HepG2 (cell line): ENCODE data around the gene LRRC72. TPM values are rescaled to one million over a fixed set of nuclear protein-coding genes. Genes with fewer than 3 reads are reported as not detected.

Source experiments
- ATAC-seq: fragments of 200-7000 bp; cut with Tn5 transposase; 3 replicates; pipeline ENCODE4 v1.9.1; 2020; ENCODE audit warnings: mild to moderate bottlenecking, moderate library complexity
- BruUV-seq: library from RNA; stranded (reverse); fragments of 400-500 nt; replicated peaks from 2 replicates; lab custom pipeline; 2021; lab: Mats Ljungman, UMichigan
- CTCF ChIA-PET: fragments of 300-600 bp; formaldehyde crosslinking; extraction: SDS; loops from one replicate; lab custom pipeline; 2021; ENCODE audit warnings: low total read pairs, inconsistent platforms, low intra/inter-chr PET ratio; lab: Yijun Ruan, JAX
- POLR2A ChIA-PET: fragments of 350-600 bp; sonication (Branson Sonifier 250); formaldehyde crosslinking; loops from one replicate; lab custom pipeline; 2020; ENCODE audit warnings: antibody characterized with exemption, inconsistent platforms; lab: Yijun Ruan, JAX
- DNase-seq: peaks from one replicate; pipeline ENCODE4 v3.0.0-alpha.2; 2015; ENCODE audit warnings: low spot score
- FAIRE-seq: peaks from 3 replicates; lab custom pipeline; 2011; peaks lifted over from hg19 to GRCh38; lab: Jason Lieb, UNC
- H2AFZ ChIP-seq: one replicate; pipeline ENCODE4 v1.6.1; 2011; ENCODE audit warnings: low read length, inconsistent platforms
- H3K27ac ChIP-seq: fragments of 300-600 bp; 3 replicates; pipeline ENCODE4 v1.8.0; 2011; ENCODE audit warnings: mixed run types, mild to moderate bottlenecking, mixed read lengths, low read length, inconsistent platforms; ENCODE audit not compliant: insufficient read depth; ENCODE audit errors: extremely low read length
- H3K27me3 ChIP-seq, 2 experiments: fragments of 200-600 bp in 1 of 2; 2 replicates in 1 of 2; 3 replicates in 1 of 2; pipeline versions ENCODE4 v1.6.0 to v1.8.0; 2011; ENCODE audit warnings: low read length in 2 of 2, mild to moderate bottlenecking in 2 of 2, moderate library complexity in 2 of 2, inconsistent platforms in 1 of 2; ENCODE audit not compliant: insufficient read depth in 2 of 2, control insufficient read depth in 1 of 2
- H3K36me3 ChIP-seq, 2 experiments: fragments of 200-600 bp in 1 of 2; replicated peaks in 1 of 2; 2 replicates in 1 of 2; 3 replicates in 1 of 2; pipeline versions ENCODE4 v1.5.1 to v1.8.0; 2011; ENCODE audit warnings: low read length in 2 of 2, inconsistent platforms in 1 of 2; ENCODE audit not compliant: insufficient read depth in 2 of 2, control insufficient read depth in 1 of 2
- H3K4me1 ChIP-seq: 2 replicates; pipeline ENCODE4 v1.5.1; 2012; ENCODE audit warnings: low read length, inconsistent platforms; ENCODE audit not compliant: insufficient read depth
- H3K4me2 ChIP-seq: 2 replicates; pipeline ENCODE4 v1.6.0; 2011; ENCODE audit warnings: low read depth, low read length, inconsistent platforms
- H3K4me3 ChIP-seq, 3 experiments: fragments of 200-600 bp in 1 of 3; sonication (generic), shearing (Covaris generic) in 1 of 3; replicated peaks in 1 of 3; 2 replicates each; pipeline ENCODE4 v1.5.1; 2011 to 2016; ENCODE audit warnings: low read length in 3 of 3, inconsistent platforms in 2 of 3, low read depth in 2 of 3, mild to moderate bottlenecking in 2 of 3, control low read depth in 1 of 3, mixed read lengths in 1 of 3; ENCODE audit not compliant: insufficient read depth in 1 of 3
- H3K79me2 ChIP-seq: one replicate; pipeline ENCODE4 v1.6.1; 2011; ENCODE audit warnings: low read length, inconsistent platforms; ENCODE audit not compliant: insufficient read depth
- H3K9ac ChIP-seq: 2 replicates; pipeline ENCODE4 v1.6.0; 2011; ENCODE audit warnings: mild to moderate bottlenecking, low read depth, low read length, inconsistent platforms; ENCODE audit not compliant: insufficient read depth
- H3K9me3 ChIP-seq: 2 replicates; pipeline ENCODE4 v1.5.1; 2012; ENCODE audit warnings: mild to moderate bottlenecking, low read length
- H4K20me1 ChIP-seq: 2 replicates; pipeline ENCODE4 v1.6.0; 2011; ENCODE audit warnings: inconsistent platforms, mild to moderate bottlenecking, low read length, moderate library complexity; ENCODE audit not compliant: insufficient read depth
- CREB1 ChIP-seq, 2 experiments: fragments of 450-650 bp in 1 of 2; IDR thresholded peaks; 2 replicates each; pipeline ENCODE4 v1.6.1; 2016 to 2017; ENCODE audit warnings: control low read depth in 1 of 2, mild to moderate bottlenecking in 1 of 2, missing compliant biosample characterization in 1 of 2, missing genetic modification characterization in 1 of 2
- GABPA ChIP-seq, 2 experiments: IDR thresholded peaks; 2 replicates each; pipeline ENCODE4 v1.6.1; 2011 to 2016; ENCODE audit warnings: low read depth in 2 of 2, low read length in 1 of 2, missing biosample characterization in 1 of 2, missing genetic modification characterization in 1 of 2
- KDM5A ChIP-seq: fragments of 200-600 bp; sonication (generic); IDR thresholded peaks from 2 replicates; pipeline ENCODE4 v1.7.0; 2018; ENCODE audit warnings: antibody characterized with exemption, mild to moderate bottlenecking, low read length, borderline replicate concordance
- SIN3A ChIP-seq: IDR thresholded peaks from 2 replicates; pipeline ENCODE4 v1.6.1; 2011; ENCODE audit warnings: low read depth, mild to moderate bottlenecking, control low read depth, low read length, borderline replicate concordance
- ZBTB7A ChIP-seq: sonication (generic); formaldehyde crosslinking; IDR thresholded peaks from 2 replicates; pipeline ENCODE4 v1.8.0; 2022; ENCODE audit warnings: mild to moderate bottlenecking, missing genetic modification reagents
- ZNF235 ChIP-seq: sonication (generic); formaldehyde crosslinking; IDR thresholded peaks from 2 replicates; pipeline ENCODE4 v1.8.1; 2023; ENCODE audit warnings: mild to moderate bottlenecking, missing genetic modification reagents, borderline replicate concordance
- ZNF326 ChIP-seq: sonication (generic); formaldehyde crosslinking; IDR thresholded peaks from 2 replicates; pipeline ENCODE4 v1.4.0; 2020; ENCODE audit warnings: missing genetic modification reagents, borderline replicate concordance
- ZNF333 ChIP-seq: sonication (generic); formaldehyde crosslinking; IDR thresholded peaks from 2 replicates; pipeline ENCODE4 v1.4.0; 2020; ENCODE audit warnings: mild to moderate bottlenecking, missing genetic modification reagents, borderline replicate concordance
- ZNF33B ChIP-seq: sonication (generic); formaldehyde crosslinking; IDR thresholded peaks from 2 replicates; pipeline ENCODE4 v1.5.1; 2020; ENCODE audit warnings: mild to moderate bottlenecking, missing genetic modification reagents
- ZNF841 ChIP-seq: sonication (generic); formaldehyde crosslinking; IDR thresholded peaks from 2 replicates; pipeline ENCODE4 v1.8.1; 2023; ENCODE audit warnings: missing genetic modification reagents, borderline replicate concordance
- WGBS: methylation state at CpG from one replicate; pipeline ENCODE4 v1.1.6; 2017; ENCODE audit warnings: low lambda C conversion rate; 5-methylcytosine and 5-hydroxymethylcytosine counted together
- in situ Hi-C: cut with HindIII; loops from 2 replicates; pipeline ENCODE4 v1.10.0; 2017; ENCODE audit warnings: low pct_unique_long_range_greater_than_20kb; ENCODE audit not compliant: extremely low pct_ligation_motif_present
- intact Hi-C: fragments of 100-400 bp; cut with micrococcal nuclease; formaldehyde crosslinking; loops from one replicate; pipeline ENCODE4 v1.10.0; 2022; ENCODE audit not compliant: unreplicated experiment
- polyA plus RNA-seq, 8 experiments: library from polyadenylated mRNA; depleted of rRNA in 3 of 8; stranded (reverse) in 7 of 8; unstranded in 1 of 8; fragments of >200 nt; fragmentation: Illumina TruSeq in 4 of 8; extraction: Trizol in 4 of 8; gene quantifications; 2 replicates each; pipeline versions ENCODE4 v1.2.1 to v1.2.3, GENCODE V29; 2011 to 2016; ENCODE audit warnings: low read depth in 4 of 8, missing spikeins in 1 of 8, mixed read lengths in 1 of 8; ENCODE audit not compliant: insufficient read depth in 1 of 8
- total RNA-seq, 5 experiments: library from RNA; depleted of rRNA; stranded (reverse); fragments of >200 nt; fragmentation: Illumina TruSeq; extraction: Trizol; gene quantifications; 2 replicates each; pipeline ENCODE4 v1.2.3, GENCODE V29; 2016; ENCODE audit warnings: low read depth in 1 of 5
- TF ChIP-seq, protein P1 (sequence below): sonication (generic); formaldehyde crosslinking; IDR thresholded peaks from 2 replicates; pipeline ENCODE4 v1.4.0; 2020; ENCODE audit warnings: missing genetic modification reagents, mild to moderate bottlenecking, borderline replicate concordance
- TF ChIP-seq, protein P2 (sequence below): sonication (generic); formaldehyde crosslinking; IDR thresholded peaks from 2 replicates; pipeline ENCODE4 v1.4.0; 2020; ENCODE audit warnings: missing genetic modification reagents, borderline replicate concordance

The LRRC72 gene
- total and polyA plus RNA-seq, 2 of the 13 experiments (the other 11 are each of a cell fraction or from before 2014, with no cell fraction given) = not detected

DNA sequence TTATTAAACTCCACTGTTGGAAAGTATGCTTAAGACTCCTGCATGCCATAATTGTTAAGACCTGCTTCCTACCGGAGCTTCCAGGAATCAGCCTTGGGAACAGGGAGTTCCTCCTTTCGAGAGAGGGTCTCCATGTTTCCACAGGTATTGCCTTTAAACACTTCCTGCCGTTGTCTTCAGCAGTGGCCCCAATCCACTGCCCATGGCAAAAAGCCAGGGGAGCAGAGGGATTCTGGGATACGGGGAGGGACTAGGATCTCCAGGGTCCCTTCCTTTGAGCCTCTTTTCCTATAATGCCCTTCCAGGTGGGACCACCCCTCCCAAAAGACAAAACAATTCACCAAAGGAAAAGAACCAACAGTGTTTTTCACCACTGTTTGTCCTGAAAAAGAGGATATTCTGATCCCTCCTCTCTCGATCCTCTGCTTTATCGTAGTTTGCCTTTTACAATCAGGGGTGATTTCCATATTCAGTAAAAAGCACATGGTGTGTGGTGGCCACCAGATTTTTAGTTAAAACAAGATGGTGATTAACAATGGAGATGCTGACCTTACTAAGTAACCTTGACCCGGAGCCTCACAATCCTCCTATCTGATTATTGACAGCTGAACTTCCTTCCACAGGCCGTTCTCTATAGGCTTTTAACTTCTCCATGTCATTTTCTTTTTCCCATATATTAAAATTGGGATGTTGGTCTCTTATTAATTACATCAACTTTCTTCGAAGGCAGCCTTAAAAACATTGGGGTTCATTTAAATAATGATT, 36.0 kb downstream of the LRRC72 start:
- no peak overlapping the region for H3K27ac ChIP-seq
- H3K9ac ChIP-seq = no peak overlapping the region
- H3K4me2 ChIP-seq = 0 out of 2 replicates have a peak overlapping the region, but pooled peaks have one; percentile 13
- no peak for FAIRE-seq
- no peaks in the 10 kb centered on the region for H3K79me2 ChIP-seq
- intact Hi-C loops = no loop called here
- CTCF ChIA-PET = no interaction called here
- ATAC-seq = no peak
- BruUV-seq = no TSS peak
- no peaks in the 10 kb centered on the region for H3K36me3 ChIP-seq
- 40% methylated on average over 9 of the region's 9 CpGs for WGBS
- TF ChIP-seq KDM5A = no peak
- no peak for TF ChIP-seq ZNF333
- no peak for TF ChIP-seq ZBTB7A (CRISPR knock-in tag)
- TF ChIP-seq CREB1 (IDR thresholded peaks at IDR 0.05) = no peak
- no peak for TF ChIP-seq CREB1 (CRISPR knock-in tag; IDR thresholded peaks at IDR 0.05)
- TF ChIP-seq ZNF841 = no peak
- no peak for TF ChIP-seq GABPA (IDR thresholded peaks at IDR 0.05; ENCODE audit: low read depth, low read length)
- no peak for TF ChIP-seq GABPA (CRISPR knock-in tag; IDR thresholded peaks at IDR 0.05; ENCODE audit: low read depth)
- no peak for TF ChIP-seq SIN3A
- TF ChIP-seq, protein P1, sequence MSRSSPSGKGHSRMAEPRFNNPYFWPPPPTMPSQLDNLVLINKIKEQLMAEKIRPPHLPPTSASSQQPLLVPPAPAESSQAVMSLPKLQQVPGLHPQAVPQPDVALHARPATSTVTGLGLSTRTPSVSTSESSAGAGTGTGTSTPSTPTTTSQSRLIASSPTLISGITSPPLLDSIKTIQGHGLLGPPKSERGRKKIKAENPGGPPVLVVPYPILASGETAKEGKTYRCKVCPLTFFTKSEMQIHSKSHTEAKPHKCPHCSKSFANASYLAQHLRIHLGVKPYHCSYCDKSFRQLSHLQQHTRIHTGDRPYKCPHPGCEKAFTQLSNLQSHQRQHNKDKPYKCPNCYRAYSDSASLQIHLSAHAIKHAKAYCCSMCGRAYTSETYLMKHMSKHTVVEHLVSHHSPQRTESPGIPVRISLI (CRISPR knock-in tag) = no peak
- no peak for TF ChIP-seq ZNF33B (CRISPR knock-in tag)
- TF ChIP-seq ZNF326 (CRISPR knock-in tag) = no peak
- TF ChIP-seq, protein P2, sequence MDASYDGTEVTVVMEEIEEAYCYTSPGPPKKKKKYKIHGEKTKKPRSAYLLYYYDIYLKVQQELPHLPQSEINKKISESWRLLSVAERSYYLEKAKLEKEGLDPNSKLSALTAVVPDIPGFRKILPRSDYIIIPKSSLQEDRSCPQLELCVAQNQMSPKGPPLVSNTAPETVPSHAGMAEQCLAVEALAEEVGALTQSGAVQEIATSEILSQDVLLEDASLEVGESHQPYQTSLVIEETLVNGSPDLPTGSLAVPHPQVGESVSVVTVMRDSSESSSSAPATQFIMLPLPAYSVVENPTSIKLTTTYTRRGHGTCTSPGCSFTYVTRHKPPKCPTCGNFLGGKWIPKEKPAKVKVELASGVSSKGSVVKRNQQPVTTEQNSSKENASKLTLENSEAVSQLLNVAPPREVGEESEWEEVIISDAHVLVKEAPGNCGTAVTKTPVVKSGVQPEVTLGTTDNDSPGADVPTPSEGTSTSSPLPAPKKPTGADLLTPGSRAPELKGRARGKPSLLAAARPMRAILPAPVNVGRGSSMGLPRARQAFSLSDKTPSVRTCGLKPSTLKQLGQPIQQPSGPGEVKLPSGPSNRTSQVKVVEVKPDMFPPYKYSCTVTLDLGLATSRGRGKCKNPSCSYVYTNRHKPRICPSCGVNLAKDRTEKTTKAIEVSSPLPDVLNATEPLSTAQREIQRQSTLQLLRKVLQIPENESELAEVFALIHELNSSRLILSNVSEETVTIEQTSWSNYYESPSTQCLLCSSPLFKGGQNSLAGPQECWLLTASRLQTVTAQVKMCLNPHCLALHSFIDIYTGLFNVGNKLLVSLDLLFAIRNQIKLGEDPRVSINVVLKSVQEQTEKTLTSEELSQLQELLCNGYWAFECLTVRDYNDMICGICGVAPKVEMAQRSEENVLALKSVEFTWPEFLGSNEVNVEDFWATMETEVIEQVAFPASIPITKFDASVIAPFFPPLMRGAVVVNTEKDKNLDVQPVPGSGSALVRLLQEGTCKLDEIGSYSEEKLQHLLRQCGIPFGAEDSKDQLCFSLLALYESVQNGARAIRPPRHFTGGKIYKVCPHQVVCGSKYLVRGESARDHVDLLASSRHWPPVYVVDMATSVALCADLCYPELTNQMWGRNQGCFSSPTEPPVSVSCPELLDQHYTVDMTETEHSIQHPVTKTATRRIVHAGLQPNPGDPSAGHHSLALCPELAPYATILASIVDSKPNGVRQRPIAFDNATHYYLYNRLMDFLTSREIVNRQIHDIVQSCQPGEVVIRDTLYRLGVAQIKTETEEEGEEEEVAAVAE (CRISPR knock-in tag) = no peak
- TF ChIP-seq ZNF235 (CRISPR knock-in tag) = no peak
- POLR2A ChIA-PET = no interaction called here
- H3K9me3 ChIP-seq = no peaks in the 10 kb centered on the region
- 0 out of 6 replicates have a peak overlapping the region, but pooled peaks of 1 of the 3 experiments have one; percentile 0 for H3K4me3 ChIP-seq
- no peaks in the 10 kb centered on the region for H3K27me3 ChIP-seq
- in situ Hi-C loops = loop anchor here (5.0 kb wide), 1 partner anchor 485 kb away; no protein-coding TSS in a partner anchor
- no peak for DNase-seq
- H4K20me1 ChIP-seq = no peaks in the 10 kb centered on the region
- no peak overlapping the region for H2AFZ ChIP-seq
- no peaks in the 10 kb centered on the region for H3K4me1 ChIP-seq
